ENCODE results near the gene NTPCR.

Gene NTPCR

DNA sequence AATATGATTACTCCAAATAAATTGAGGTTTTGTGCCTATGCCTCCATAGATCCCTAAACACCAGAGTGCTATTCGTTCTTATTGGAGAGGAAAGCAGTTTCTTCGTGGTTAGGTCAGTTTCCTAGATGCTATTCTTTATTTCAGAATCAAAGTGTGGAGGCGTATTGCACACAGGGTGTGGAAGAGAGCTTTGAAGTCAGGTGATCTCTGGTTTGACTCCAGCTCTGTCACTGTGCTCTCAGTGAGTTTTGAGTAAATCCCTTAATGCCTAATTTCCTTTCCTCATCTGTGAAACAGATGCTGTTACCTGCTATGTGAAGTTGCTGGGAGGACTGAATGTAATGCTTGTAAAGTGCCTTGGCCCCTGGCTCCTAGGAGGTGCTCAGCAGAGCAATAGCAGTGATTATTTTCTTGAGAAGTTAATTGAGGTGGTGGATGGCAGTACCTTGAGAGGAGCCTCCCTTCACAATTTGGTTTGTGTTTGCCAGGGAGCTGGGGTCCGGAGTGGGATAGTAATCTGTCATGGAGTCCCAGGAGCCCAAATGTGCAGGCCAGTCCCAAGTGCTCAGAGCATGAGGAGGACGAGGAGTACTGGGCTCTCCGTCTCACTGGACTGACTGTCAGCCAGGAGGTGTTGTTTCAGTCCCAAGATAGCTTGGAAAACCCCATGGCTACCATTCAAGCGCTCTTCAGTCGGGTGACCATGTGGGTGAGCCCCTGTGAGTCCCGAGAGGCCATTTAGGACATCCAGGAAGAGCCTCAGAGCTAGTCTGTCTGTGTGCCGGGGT lies 14.9 kb downstream of the NTPCR start:
- DNase-seq = peak; percentile 37

DNA sequence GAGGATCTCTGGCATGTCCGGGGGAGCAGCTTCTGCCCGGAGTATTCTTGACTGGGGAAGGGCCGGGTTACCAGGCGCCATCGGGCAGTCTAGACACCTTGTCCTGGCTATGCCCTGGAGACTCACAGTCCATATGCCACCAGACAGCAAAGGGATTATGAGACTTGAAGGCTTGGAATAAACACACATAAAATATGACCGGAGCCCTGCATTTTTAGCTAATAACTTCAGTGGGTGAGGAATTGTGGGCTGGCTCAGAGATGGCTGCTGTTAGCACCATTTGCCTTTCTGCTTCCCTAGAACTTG lies 15.5 kb downstream of the NTPCR start:
- peak; percentile 63 for DNase-seq

DNA sequence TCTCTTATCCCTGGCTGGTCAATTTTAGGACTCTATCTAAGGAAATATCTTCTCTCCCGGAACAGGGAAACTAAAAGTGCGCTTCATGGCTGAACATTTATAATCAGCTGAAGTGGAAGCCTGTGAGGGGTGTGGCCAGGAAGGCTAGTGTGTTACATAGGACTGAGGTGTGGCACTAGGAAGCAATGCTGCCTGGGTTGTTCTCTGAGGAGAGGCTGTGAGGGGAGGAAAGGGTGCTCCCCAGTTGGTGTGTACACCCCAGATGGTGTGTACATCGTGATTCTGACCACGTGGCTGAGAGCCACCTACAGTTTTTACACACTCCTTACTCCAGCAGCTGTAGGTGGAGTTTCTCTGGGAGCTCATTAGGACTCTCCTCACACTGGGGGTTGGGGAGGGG lies 16.3 kb downstream of the NTPCR start:
- no peak for DNase-seq

DNA sequence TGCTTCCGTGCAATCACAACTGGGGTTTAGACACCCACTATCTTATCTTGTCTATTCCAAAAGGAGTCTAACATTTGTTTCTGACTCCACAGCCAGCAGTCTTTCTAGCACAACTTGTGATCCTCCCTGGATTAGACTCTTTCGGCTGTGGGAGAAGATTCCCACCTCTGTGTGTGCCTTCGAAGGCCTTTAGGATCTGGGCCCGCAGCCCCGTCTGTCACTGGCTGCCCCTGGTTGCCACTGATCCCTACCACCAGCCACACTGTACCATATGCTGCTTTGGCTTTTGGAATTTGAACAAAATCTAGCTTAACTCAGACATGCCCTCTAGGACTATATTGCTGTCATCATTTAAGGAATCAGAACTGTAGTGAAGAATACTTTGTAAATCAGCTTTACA lies 18.0 kb downstream of the NTPCR start:
- DNase-seq = no peak

DNA sequence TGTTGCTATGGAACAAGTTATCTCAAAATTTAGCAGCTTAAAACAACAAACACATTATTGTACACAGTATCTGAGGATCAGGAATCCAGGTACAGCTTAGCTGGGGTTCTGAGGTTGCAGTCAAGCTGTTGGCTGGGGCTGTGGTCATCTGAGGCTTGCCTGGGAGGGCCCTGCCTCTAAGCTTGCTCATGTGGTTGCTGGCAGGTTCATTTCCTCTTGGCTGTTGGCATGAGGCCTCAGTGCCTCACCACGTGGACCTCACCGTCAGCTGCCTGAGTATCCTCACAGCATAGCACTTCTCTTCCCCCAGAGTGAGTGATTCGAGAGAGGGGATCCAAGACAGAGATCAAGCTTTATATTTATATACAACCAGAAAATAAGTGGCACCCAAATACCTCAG lies 18.6 kb downstream of the NTPCR start:
- no peak for DNase-seq

DNA sequence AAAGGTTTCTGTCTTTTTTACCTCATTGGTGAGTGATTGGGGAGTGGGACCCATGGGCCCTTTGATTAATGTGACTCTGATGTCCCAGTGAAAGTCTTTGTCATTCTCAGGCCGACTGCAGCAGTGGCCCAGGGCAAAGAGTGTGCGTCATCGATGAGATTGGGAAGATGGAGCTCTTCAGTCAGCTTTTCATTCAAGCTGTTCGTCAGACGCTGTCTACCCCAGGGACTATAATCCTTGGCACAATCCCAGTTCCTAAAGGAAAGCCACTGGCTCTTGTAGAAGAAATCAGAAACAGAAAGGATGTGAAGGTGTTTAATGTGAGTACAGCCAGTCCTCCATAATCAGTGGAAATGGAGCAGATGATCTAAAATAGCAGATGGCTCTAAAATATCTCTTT lies 19.4 kb downstream of the NTPCR start:
- DNase-seq = no peak

- DNase-seq = no peak
Measured at GRCh38 chr1:232970508-232970907, 20.1 kb downstream of the NTPCR start.

GRCh38 chr1:232973652-232974611 lies 23.5 kb downstream of the NTPCR start:
- no peak for DNase-seq

GRCh38 chr1:232974971-232975370 lies 24.6 kb downstream of the NTPCR start:
- DNase-seq = no peak

DNA sequence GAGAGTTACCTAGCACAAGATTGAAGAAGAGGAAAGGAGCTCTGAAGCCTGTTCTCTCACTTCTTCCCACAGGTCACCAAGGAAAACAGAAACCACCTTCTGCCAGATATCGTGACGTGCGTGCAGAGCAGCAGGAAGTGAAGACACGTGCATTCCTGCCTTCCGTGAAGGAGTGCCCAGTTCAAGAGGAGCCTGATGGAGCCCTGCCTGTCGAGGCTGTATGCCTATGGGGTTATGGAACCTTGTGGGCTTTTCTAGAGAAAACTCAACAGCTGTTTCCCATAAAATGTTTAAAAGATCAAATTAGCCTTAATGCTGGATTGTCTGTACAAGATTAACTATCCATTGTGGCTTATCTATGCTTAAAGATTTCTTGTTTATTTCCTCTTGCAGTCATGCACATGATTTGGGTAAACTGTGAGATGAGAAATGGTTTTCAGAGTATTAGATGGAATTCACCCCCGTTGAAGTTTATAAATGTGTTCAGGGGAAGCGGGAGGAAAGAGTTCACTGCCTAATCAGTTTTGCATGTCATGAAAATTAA lies 27.8 kb downstream of the NTPCR start:
- DNase-seq = no peak

- DNase-seq = no peak
Measured at GRCh38 chr1:232978815-232979214, 28.4 kb downstream of the NTPCR start.

DNA sequence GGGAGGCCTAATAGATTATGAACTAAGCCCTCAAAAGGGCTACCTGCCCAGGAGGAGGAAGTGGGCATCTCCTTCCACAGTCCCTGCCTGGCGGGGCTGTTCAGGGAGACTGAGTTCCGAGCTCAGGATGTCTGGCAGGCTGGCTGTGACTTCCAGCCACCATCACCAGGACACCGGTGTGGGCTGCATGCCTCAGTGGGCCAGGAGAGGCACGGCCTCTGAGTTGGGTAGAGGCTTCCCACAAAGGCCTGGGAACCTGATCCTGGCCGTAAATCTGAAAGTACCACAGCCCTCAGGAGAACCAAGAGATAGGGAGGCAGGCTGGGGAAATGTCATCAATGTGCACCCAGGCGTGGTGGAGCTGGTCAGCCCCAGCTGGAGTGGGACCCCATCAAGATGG lies 29.1 kb downstream of the NTPCR start:
- no peak for DNase-seq

DNA sequence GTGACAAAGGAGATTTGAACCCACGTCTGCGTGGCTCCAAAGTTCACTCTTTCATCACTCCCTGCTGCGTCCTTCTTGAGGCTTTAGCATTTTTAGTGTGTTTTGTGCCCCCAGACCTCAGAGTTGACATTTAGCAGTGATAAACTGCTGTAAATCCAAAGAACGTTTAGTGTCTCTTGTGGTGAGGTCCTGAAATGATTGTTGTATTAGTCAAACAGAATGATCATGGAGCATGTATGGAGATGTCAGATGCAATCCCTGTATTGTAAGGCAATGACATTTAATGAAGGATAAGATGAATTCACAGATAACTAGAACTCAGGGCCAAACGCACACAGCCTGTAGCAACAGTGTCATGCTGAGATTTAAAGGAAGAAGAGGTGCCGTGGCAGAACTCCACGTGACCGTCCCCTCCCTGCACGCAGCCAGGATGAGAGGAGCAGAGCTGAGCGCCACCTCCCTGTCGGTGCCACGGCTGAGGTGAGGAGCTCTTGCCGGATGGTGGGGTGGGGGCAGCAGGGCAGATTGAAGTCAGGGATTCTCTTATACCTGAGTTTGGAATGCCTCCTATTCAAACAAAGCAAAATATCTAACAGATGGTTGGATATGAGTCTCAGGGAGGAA lies 30.1 kb downstream of the NTPCR start:
- no peak for DNase-seq

- no peak for DNase-seq
Measured at GRCh38 chr1:232980986-232981560, 30.7 kb downstream of the NTPCR start.

DNA sequence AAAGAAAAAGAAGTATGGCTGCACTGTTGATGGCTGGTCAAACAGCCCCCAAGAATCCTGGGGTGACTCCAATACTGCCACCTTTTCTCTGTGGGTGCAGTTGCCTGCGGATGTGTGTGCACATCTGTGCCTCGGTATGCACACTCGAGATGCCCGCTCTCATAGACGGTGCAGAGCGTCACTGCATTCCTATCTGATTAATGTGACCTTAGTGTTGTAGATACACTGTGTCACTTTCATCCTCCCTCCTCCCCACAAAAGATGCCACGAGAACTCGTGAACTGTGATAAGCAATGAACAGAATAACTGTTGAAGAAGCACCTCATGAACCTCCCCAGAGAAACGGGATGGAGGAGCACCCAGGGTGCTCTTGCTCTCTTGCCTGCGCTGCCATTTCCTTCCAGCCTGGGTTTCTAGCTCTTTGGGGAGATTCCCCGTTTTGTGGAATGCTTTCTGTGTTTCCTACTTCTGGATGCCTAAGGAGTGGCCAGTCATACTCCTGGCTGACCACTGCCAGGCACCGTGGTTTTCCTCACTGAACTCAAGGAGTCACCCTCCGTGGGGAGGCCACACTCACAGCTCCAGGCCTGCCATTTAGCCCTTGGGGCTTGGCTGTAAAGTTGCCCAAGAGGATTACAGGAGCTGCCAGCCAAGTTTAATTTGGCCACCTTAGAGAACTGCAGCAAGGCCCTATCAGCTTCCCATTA lies 32.0 kb downstream of the NTPCR start:
- DNase-seq = no peak

GRCh38 chr1:232983375-232983774 lies 33.0 kb downstream of the NTPCR start:
- no peak for DNase-seq

- no peak for DNase-seq
Measured at GRCh38 chr1:232983817-232984567, 33.6 kb downstream of the NTPCR start.

GRCh38 chr1:232984577-232985425 lies 34.4 kb downstream of the NTPCR start:
- no peak for DNase-seq

DNA sequence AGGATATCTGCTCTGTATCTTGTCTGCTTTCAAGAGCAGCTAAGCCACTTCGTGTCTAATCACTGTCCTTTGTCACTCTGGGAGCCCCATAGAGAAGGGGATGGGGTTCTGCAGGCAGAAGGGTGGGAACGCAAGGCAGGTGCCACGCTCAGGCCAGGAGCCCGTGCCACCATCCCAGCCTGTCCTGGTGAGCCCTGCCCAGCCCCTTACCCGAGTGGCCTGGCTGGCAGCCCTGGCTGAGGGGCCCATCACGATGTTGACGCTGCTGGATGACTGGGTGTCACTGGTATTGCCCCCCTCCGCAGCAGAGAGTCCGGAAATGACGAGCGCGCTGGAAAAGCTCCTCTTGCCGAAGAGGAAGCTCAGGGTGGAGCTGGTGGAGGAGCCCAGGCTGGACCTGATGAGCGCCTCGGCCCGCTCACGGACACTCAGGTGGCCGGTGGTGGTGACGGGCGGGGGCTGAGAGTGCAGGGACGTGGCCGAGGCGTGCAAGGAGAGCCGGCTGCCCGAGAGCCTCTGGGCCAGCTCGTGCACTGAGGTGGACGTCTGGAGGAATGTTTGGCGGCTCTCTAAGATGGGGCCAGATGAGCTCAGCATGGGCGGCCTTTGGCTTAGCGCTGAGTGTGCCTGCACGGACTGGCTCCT lies 35.6 kb downstream of the NTPCR start:
- DNase-seq = no peak

DNA sequence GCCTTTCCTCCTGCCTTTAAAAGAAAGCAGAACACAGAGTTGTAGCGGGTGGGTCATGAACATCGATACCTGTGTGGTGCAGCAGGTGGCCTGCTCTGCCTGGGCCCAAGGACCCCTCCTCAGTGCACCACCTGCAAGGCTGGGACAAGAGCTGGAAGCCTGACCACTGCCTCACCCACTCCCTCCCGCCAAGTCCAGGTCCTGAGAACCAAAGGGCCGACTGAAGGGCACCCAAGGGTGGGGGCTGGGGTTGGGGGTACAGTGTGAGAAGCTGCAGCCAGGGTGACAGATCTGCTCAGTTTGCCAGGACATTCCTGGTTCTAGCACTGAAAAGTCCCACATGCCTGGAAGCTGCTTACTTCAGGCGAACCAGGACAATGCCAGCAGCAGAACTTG lies 36.1 kb downstream of the NTPCR start:
- DNase-seq = no peak

All from NCI-H524 treated with DMSO at 0.1 percent for 48 hours (cell line).